Activated CD4-positive, alpha-beta memory T cell treated with anti-CD3 and anti-CD28 coated beads for 36 hours (primary cell): ENCODE data around the gene SPIN2B. TPM values are rescaled to one million over a fixed set of nuclear protein-coding genes. Genes with fewer than 3 reads are reported as not detected.
"Not testable (repeated sequence)": the region's sequence is repeated elsewhere in the genome, so short reads cannot be mapped to it uniquely, and the experiment has no call there.

Experiments used
- CTCF ChIA-PET: fragments of 350-600 bp; sonication (Branson Sonifier 250); formaldehyde crosslinking; loops from one replicate; lab custom pipeline; 2021; ENCODE audit warnings: antibody characterized with exemption, inconsistent platforms; lab: Charles Lee
- POLR2A ChIA-PET: fragments of 350-600 bp; sonication (Branson Sonifier 250); formaldehyde crosslinking; loops from one replicate; lab custom pipeline; 2021; ENCODE audit warnings: antibody characterized with exemption; lab: Charles Lee
- DNase-seq: peaks from one replicate; pipeline ENCODE4 v3.0.0-alpha.2; 2020
- H3K27ac Mint-ChIP-seq: one replicate; pipeline ENCODE4 v1.8.0; 2021; ENCODE audit warnings: mixed read lengths
- H3K27me3 Mint-ChIP-seq: one replicate; pipeline ENCODE4 v1.8.0; 2021; ENCODE audit warnings: mixed read lengths
- H3K36me3 Mint-ChIP-seq: one replicate; pipeline ENCODE4 v1.8.0; 2021; ENCODE audit warnings: mixed read lengths
- H3K4me1 Mint-ChIP-seq: one replicate; pipeline ENCODE4 v1.8.0; 2021; ENCODE audit warnings: low read depth, mixed read lengths
- H3K4me3 Mint-ChIP-seq: one replicate; pipeline ENCODE4 v1.8.0; 2021; ENCODE audit warnings: mild to moderate bottlenecking, mixed read lengths
- H3K9me3 Mint-ChIP-seq: one replicate; pipeline ENCODE4 v1.8.0; 2021; ENCODE audit warnings: mixed read lengths
- intact Hi-C: fragments of 100-400 bp; cut with micrococcal nuclease; formaldehyde crosslinking; loops from one replicate; pipeline ENCODE4 v1.15.1; 2023
- total RNA-seq, 2 experiments: library from RNA; stranded (reverse); gene quantifications; one replicate each; pipeline ENCODE4 v1.2.3, GENCODE V29; 2021

SPIN2B gene
- total RNA-seq, 2 experiments from 2014 or later: 5.1 to 7.7 TPM

DNA sequence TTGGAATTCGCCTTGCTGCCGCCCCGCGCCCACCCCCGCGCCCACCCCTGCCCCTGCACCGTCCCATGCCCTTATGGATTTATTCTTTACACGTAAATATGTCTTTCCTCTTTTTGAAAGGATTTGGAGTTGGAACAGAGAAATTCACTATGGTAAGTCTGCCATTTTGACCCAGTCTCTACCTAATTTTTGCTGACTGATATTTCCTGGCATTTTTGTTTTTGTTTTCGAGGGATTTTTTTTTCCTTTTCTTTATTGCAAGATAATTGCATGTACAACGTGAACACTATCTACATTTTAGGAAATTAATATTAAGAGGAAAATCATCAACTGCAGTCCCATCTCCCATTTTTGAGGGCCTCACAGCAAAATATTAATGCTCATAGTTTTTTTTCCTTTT lies 468 bp upstream of the SPIN2B start:
- ChIA-PET POLR2A (no interaction called here), CTCF (no interaction called here)
- Mint-ChIP-seq H3K4me1 (peaks cover 5% of the 10 kb centered on the region), H3K4me3 (peak overlapping the region; percentile 84), H3K36me3 (peaks cover 4% of the 10 kb centered on the region), H3K27ac (peak overlapping the region; percentile 86), H3K9me3 (no peaks in the 10 kb centered on the region), H3K27me3 (no peaks in the 10 kb centered on the region)
- DNase-seq: no peak
- intact Hi-C loops: loop anchor here (1.0 to 10.0 kb wide), 4 partner anchors 127 to 783 kb away; partner anchors contain the start of gene SPIN3

DNA sequence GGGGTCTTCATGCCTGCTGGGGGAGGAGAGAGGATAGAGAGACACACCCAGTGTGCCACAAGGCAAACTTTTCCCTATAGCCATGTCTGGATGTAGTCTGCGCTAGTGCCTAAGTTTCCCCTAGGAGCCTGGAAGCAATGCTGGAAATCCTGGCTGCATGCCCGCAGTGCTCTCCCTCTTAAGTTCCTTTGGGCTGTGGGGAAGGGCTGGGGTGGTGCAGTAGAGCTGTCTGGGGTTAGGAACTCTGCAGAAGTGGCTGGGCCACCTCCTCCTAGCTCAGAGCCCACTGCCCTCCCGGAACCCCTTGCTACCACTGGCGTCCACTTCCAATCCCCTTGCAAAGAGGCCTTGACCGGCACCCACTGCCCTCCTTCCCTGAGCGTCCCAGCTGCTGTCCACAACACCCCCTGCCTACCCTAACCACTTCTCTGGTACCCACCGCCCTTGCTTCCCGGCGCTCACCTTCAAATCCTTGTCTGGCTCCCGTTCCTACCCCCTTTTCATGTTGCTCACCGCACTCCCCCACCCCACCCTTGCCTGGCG lies 658 bp downstream of the SPIN2B start:
- H3K9me3 Mint-ChIP-seq, CTCF ChIA-PET, H3K36me3 Mint-ChIP-seq, H3K27me3 Mint-ChIP-seq, DNase-seq, H3K4me1 Mint-ChIP-seq: not testable (repeated sequence)
- intact Hi-C loops: loop anchor here (1.0 to 10.0 kb wide), 4 partner anchors 125 to 784 kb away; partner anchors contain the start of gene SPIN3
- peak overlapping the region; percentile 84 for H3K4me3 Mint-ChIP-seq
- POLR2A ChIA-PET: interaction anchor here (0.7 kb wide), 1 partner anchor 309 kb away, joined by 5 read pairs; no protein-coding TSS in a partner anchor
- H3K27ac Mint-ChIP-seq: peak overlapping the region; percentile 86

GRCh38 chrX:57119416-57119815 lies 1.9 kb downstream of the SPIN2B start:
- no peak for DNase-seq
- Mint-ChIP-seq H3K4me1 (peaks cover 5% of the 10 kb centered on the region), H3K9me3 (no peaks in the 10 kb centered on the region), H3K27ac (no peak overlapping the region), H3K36me3 (peaks cover 4% of the 10 kb centered on the region), H3K4me3 (no peak overlapping the region), H3K27me3 (no peaks in the 10 kb centered on the region)
- ChIA-PET CTCF (no interaction called here), POLR2A (no interaction called here)
- intact Hi-C loops: no loop called here

GRCh38 chrX:57117566-57117965 lies 3.8 kb downstream of the SPIN2B start:
- H3K4me3 Mint-ChIP-seq, CTCF ChIA-PET, H3K4me1 Mint-ChIP-seq, DNase-seq, H3K9me3 Mint-ChIP-seq, H3K36me3 Mint-ChIP-seq, POLR2A ChIA-PET, H3K27ac Mint-ChIP-seq, intact Hi-C loops, H3K27me3 Mint-ChIP-seq: not testable (repeated sequence)

GRCh38 chrX:57104921-57105398 lies 16.4 kb downstream of the SPIN2B start:
- intact Hi-C loops: no loop called here
- ChIA-PET CTCF (no interaction called here), POLR2A (no interaction called here)
- DNase-seq: no peak
- H3K27ac Mint-ChIP-seq: no peak overlapping the region
- no peak overlapping the region for H3K4me3 Mint-ChIP-seq
- H3K36me3 Mint-ChIP-seq: peaks cover 33% of the 10 kb centered on the region
- no peaks in the 10 kb centered on the region for H3K27me3 Mint-ChIP-seq
- peaks cover 2% of the 10 kb centered on the region for H3K4me1 Mint-ChIP-seq
- H3K9me3 Mint-ChIP-seq: peaks cover 6% of the 10 kb centered on the region

GRCh38 chrX:57104406-57104805 lies 16.9 kb downstream of the SPIN2B start:
- H3K4me3 Mint-ChIP-seq: no peak overlapping the region
- CTCF ChIA-PET: no interaction called here

GRCh38 chrX:57103489-57103888 lies 17.9 kb downstream of the SPIN2B start:
- Mint-ChIP-seq H3K4me1 (peaks cover 2% of the 10 kb centered on the region), H3K9me3 (peaks cover 11% of the 10 kb centered on the region), H3K36me3 (peaks cover 36% of the 10 kb centered on the region), H3K4me3 (no peak overlapping the region), H3K27me3 (no peaks in the 10 kb centered on the region), H3K27ac (no peak overlapping the region)
- intact Hi-C loops: no loop called here
- no peak for DNase-seq
- POLR2A ChIA-PET: no interaction called here
- CTCF ChIA-PET: interaction anchor here (0.6 kb wide), 1 partner anchor 192 kb away, joined by 3 read pairs; no protein-coding TSS in a partner anchor

More at GRCh38 chrX:57104406-57104805, 16.9 kb downstream of the SPIN2B start:
- no peaks in the 10 kb centered on the region for H3K27me3 Mint-ChIP-seq
- intact Hi-C loops: no loop called here
- peaks cover 2% of the 10 kb centered on the region for H3K4me1 Mint-ChIP-seq
- no peak overlapping the region for H3K27ac Mint-ChIP-seq
- H3K9me3 Mint-ChIP-seq: peaks cover 7% of the 10 kb centered on the region
- DNase-seq: no peak
- POLR2A ChIA-PET: no interaction called here
- peaks cover 36% of the 10 kb centered on the region for H3K36me3 Mint-ChIP-seq

DNA sequence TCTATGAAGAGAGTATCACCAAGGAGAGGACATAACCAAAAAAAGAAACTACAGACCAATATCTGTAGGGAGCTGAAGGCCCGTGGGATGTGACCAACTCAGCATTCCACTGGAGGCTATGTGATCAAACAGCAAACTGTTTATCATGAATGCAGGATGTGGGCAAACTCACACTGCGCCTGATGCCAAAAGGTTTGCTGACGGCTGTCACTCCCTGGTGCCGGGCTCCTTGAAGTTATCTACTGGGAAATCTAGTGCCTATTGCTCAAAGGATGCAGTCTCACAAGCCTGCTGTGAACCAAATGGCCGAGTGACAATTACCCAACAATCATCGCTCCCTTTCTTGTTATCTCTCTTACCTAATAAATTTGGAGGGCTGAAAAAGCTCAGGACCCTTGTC lies 18.4 kb downstream of the SPIN2B start:
- POLR2A ChIA-PET, H3K27ac Mint-ChIP-seq, H3K27me3 Mint-ChIP-seq, H3K4me3 Mint-ChIP-seq, DNase-seq, intact Hi-C loops, H3K4me1 Mint-ChIP-seq: not testable (repeated sequence)
- peaks cover 42% of the 10 kb centered on the region for H3K36me3 Mint-ChIP-seq
- H3K9me3 Mint-ChIP-seq: peaks cover 17% of the 10 kb centered on the region
- CTCF ChIA-PET: interaction anchor here (0.6 kb wide), 1 partner anchor 192 kb away, joined by 3 read pairs; no protein-coding TSS in a partner anchor

DNA sequence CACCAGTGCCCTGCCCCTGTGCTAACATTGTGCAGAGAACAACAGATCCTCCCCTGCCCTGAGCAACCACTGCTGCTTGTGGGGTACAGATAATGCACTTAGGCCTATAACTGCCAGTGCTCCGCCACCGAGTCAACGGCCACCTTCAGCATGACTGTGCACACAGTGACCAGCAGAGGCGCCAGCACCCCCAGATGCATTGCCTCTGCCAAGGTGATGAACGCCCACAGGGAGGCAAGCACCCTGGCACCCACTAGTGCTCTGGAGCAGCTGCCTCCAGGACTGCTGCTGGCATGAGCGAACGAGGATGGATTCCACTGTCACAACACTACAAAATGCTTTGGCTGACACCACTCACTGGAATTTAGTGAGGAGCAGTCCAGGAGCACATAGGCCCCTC lies 38.2 kb downstream of the SPIN2B start:
- Mint-ChIP-seq H3K4me1 (no peaks in the 10 kb centered on the region), H3K27ac (no peak overlapping the region), H3K9me3 (peaks cover 18% of the 10 kb centered on the region), H3K36me3 (peaks cover 51% of the 10 kb centered on the region), H3K27me3 (no peaks in the 10 kb centered on the region), H3K4me3 (no peak overlapping the region)
- no peak for DNase-seq
- CTCF ChIA-PET: no interaction called here
- POLR2A ChIA-PET: no interaction called here
- intact Hi-C loops: no loop called here

DNA sequence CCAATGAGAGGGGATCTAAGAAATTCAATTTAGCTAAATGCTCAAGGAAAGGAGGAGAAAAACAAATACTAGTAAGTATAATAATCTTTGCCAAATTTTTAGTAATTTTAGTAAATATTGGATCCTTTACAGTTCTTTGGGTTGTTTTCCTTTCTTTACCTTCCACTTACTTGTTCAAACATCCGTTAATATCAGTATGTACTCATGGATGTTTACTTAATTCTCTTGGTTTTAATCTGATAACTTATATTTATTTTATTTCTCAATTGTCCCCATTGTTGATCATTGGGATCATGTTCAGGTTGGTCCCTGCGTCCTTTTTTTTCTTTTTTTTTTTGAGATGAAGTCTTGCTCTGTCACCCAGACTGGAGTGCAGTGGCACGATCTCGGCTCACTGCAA lies 46.9 kb downstream of the SPIN2B start:
- CTCF ChIA-PET: no interaction called here
- no peaks in the 10 kb centered on the region for H3K4me1 Mint-ChIP-seq

GRCh38 chrX:57070185-57070984 lies 51.0 kb downstream of the SPIN2B start:
- Mint-ChIP-seq H3K9me3 (no peaks in the 10 kb centered on the region), H3K4me3 (no peak overlapping the region), H3K36me3 (no peaks in the 10 kb centered on the region), H3K4me1 (no peaks in the 10 kb centered on the region), H3K27ac (no peak overlapping the region), H3K27me3 (no peaks in the 10 kb centered on the region)
- CTCF ChIA-PET: no interaction called here
- intact Hi-C loops: no loop called here
- no peak for DNase-seq
- POLR2A ChIA-PET: no interaction called here

More for the DNA sequence above, 46.9 kb downstream of the SPIN2B start:
- no peaks in the 10 kb centered on the region for H3K27me3 Mint-ChIP-seq
- peaks cover 6% of the 10 kb centered on the region for H3K36me3 Mint-ChIP-seq
- H3K4me3 Mint-ChIP-seq: no peak overlapping the region
- DNase-seq: no peak
- POLR2A ChIA-PET: no interaction called here
- H3K27ac Mint-ChIP-seq: no peak overlapping the region
- H3K9me3 Mint-ChIP-seq: peaks cover 2% of the 10 kb centered on the region
- intact Hi-C loops: no loop called here
